ENCODE data around the gene CFAP74.
A peak's percentile ranks its signal among the peaks of the same experiment; 100 is the strongest.
"Not testable (repeated sequence)": the region's sequence is repeated elsewhere in the genome, so short reads cannot be mapped to it uniquely, and the experiment has no call there.

The CFAP74 gene

DNA sequence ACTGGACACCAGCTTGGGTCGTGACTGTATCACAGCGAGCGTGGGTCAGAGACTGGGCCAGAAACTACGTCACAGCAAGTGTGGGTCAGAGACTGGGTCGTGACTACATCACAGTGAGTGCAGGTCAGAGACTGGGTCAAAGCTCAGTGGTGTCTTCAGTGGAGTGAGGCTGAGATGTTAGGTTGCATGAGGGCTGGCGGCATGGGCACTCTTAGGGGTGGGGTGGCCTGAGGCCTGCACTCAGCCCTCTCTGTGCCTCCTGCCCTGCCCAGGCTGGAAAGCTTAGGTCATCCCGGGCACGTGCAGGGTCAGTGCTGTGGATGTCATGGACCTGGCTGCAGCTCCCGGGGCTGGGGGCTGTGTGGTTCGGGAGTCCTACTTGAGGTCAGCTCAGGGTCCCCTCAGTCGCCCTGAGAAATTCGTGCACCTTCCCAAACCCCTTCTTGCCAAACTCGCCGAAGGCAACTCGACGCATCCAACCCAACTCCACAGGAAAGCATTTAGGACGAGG lies 19.0 kb downstream of the CFAP74 start:
- no peak for DNase-seq

DNA sequence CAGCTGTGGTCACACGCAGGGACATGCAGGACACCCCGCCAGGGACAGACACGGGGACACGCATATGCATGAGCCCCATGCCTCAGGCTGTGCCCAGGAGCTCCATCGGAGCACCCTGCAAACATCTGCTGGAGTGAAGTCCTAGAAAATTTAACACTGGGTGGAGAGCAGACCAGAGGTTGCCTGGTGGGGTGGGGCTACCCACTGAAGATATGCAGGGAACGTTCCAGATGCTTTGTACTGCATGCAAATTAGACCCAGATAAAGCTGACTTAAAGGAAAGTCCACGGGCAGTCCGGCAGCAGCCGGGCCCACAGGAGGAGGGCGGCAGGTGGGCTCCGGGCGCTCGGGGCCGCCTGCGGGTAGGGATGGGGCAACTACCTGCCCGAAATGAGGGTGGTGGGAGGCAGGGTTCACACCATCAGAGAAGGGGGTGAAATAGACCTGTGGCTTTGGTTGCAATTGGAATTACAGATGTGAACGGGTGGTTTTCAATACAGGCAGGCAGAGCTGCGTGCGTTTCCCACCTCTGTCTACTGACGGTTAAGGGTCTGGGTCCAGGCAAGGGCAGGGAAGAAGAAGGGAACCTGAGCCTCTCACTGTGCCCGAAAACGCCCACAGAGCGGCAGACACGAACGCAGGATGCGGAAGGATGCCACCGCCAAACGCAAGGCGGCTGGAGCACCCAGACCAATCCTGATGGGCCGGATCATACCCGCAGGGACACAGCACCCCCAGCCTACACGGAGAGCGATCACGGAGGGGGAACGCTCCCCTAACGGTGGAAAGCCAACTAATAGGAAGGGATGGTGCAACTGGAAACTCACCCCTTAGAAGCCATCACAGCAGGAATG lies 21.0 kb downstream of the CFAP74 start:
- DNase-seq: no peak

GRCh38 chr1:1981631-1982327 lies 21.8 kb downstream of the CFAP74 start:
- not testable (repeated sequence) for DNase-seq

DNA sequence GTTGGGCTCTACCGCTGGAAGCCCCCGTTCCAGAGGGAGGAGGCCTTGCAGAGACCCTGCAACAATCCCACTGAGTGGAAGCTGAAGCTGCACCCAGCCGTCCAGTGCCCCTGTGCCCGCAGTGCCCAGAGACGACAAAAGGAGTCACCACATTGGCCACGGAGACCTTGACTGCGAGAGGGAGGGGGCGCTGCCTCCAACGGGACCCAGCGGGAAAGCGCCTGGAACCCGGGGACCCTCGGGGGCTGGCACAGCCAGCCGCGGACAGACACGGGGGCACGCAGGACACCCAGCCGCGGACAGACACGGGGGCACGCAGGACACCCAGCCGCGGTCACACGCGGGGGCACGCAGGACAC lies 22.5 kb downstream of the CFAP74 start:
- no peak for DNase-seq

- DNase-seq: no peak
These were observed 23.0 kb downstream of the CFAP74 start for GRCh38 chr1:1980467-1981141.

DNA sequence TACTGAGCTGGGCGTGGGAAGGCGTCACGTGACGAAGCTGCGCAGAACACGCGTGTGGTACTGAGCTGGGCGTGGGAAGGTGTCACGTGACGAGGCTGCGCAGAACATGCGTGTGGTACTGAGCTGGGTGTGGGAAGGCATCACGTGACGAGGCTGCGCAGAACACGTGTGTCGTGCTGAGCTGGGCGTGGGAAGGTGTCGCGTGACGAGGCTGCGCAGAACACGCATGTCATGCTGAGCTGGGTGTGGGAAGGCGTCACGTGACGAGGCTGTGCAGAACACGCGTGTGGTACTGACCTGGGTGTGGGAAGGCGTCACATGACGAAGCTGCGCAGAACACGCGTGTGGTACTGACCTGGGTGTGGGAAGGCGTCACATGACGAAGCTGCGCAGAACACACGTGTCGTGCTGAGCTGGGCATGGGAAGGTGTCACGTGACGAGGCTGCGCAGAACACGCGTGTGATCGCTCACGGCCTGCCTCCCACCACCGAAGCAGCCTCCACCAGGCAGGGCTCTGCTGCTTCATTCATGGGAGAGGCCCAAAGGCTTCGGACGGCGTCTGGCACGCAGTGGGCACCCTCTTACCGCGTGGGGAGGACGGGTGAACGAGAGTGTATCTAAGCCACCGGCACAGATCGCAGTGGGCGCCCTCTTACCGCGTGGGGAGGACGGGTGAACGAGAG lies 24.0 kb downstream of the CFAP74 start:
- DNase-seq: no peak

DNA sequence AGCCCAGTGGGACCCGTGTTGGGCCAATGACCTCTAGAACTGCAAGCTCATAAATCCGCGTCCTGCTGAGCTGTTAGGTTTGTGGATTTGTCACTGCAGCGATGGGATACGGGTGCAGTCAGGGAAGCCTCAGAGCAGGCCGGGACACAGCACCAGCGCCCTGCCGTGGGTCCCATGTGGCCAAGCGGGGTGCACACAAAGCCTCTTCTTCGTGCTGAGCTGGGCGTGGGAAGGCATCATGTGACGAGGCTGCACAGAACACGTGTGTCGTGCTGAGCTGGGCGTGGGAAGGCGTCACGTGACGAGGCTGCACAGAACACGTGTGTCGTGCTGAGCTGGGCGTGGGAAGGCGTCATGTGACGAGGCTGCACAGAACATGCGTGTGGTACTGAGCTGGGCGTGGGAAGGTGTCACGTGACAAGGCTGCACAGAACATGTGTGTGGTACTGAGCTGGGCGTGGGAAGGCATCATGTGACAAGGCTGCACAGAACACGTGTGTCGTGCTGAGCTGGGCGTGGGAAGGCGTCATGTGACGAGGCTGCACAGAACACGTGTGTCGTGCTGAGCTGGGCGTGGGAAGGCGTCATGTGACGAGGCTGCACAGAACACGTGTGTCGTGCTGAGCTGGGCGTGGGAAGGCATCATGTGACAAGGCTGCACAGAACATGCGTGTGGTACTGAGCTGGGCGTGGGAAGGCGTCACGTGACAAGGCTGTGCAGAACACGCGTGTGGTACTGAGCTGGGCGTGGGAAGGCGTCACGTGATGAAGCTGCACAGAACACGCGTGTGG lies 24.7 kb downstream of the CFAP74 start:
- DNase-seq: not testable (repeated sequence)

DNA sequence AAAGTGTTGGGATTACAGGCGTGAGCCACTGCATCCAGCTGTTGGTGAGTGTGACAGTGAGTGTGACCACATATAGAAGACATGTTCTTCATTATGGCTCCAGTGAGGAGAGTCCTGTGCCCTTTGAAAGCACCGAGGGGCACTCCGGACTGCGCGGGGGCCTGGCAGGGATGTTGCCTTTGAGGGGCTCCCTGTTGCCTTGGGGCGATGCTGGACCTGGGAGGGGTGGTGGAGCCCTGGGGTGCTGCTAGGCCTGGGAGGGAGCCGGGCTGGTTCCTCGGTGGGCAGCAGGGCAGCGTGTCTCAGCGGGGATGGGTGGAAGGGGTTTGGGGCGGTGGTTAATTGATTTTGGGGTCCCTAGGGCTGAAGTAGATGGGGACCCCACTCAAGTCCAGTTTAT lies 25.5 kb downstream of the CFAP74 start:
- DNase-seq: no peak

DNA sequence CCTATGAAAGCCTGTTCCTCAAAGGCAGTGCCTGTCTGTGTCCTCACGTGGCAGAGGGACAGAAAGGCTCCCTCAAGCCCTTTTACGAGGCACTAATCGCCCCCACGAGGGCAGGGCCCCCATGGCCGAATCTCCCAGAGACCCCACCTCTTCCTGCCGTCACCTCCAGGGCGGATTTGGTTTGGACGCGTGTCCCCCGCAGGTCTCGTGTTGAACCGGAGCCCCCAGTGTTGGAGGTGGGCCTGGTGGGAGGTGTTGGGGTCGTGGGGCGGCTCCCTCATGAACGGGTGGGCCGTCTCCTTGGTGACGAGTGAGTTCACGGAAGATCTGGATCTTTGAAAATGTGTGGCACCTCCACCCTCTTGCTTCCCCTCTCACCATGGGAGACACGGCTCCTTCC lies 27.6 kb downstream of the CFAP74 start:
- no peak for DNase-seq

DNA sequence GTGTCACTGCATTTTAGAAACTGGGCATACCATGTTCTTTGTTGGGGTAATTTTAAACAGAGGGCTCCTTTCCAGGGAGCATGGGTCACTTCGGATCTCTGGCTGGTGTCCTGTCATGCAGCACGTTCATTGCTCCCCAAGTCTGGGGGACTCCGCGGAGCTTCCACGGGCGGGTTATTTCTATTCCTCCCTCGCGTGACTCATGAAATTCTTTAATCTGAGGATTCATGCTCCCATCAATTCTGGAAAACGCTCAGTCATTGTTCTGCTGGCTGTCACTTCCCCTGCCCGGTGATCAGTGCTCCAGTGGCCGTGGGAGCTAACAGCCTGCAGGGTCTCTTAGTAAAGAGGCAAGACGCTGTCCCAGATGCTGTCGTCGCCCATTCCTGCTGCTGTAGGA lies 28.1 kb downstream of the CFAP74 start:
- peak in 1 of 3 donors; percentile 9 for DNase-seq

DNA sequence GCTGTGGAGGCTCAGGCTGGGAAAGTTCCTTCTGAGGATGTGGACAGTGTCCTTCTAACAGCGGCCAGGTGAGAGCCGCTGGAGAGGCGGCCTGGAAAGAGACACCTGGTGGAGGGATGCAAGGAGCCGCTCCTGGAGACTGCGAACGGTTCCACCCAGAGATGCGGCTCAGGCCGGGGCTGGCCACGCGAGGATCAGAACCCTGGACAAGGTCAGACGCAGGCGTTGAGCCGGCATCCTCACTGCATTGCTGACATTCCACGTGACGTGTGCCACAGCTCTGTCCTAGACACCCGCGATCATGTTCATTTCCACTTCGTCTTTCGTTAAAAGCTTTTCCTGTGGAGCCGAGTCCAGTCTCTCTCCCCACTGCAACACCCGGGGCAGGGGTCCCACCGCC lies 28.8 kb downstream of the CFAP74 start:
- DNase-seq: no peak

DNA sequence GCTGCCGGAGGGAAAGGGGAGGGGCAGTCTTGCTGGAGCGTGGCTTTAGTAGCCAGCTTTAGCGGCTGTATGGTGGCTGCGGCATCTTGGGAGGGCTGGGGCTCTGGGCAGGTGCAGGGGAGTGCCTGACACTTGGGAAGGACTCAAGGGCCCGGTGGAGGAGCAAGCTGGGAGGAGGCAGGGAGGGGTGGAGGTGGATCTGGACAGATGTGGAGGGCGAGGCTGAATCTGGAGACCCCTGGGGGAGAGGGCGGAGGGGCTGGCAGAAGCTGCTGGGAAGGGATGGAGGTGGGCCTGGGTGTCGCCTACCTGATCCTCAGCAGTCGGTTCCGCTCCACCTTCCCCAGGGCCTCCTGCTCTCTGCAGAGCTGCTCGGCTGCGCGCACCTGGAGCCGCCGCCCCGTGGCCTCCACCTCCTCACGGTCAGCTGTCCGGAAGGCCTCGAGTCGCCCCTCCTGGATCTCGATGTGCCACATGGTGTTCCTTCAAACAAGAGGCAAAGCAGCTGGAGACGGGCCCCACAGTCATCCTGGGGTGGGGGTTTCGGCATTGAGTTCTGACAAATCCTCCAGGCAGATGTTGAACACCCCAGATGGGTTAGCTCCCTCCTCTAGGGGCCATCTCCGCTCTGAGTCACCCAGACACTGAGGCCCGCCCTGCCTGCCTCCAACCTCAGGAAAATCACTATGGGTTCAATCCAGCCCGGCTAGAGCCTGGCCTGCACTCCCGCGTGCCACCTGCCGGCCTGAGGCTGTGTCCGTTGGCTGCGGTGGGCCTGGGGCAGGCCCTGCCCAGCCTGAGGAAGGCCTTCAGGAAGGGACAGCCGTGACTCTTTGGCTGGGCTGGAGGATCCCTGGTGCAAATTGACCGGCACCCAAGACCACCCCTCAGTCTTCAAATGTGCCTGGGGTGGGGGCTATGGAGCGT lies 29.6 kb downstream of the CFAP74 start:
- DNase-seq: no peak

DNA sequence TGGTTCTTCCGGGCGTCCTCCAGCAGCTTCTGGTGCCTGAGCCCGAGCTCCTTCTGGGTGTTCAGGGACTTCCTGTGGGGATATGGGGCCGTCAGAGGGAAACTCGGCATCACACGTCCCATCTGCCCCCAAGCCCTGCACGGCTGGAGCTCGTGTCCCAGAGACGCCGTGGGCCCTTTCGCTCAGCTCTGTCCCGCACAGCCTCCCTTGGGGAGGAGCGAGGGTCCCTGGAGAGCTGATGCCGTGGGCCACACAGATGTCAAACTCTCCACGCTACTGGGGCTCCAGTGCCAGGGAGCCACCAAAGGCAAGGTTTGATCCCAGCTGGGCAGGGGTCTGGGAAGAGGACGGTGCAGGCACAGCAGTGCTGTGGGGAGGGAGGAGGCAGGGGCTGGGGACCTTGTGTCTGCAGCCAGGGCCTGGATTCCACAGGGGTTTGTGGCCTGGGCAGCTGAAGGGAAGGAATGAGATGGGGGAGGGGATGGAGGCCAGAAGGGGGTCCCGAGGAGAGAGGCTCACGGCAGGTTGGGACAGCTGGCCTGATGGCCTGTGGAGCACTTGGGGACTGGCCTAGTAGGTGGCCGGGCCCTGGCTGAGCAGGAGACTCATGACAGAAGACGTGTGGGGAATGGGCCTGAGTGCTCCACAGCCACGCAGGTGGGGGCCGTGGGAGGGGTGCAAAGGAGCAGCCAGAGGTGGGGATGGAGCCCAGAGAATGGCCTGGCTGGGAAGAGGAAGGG lies 30.4 kb downstream of the CFAP74 start:
- DNase-seq: no peak

- no peak for DNase-seq
These were observed 31.9 kb downstream of the CFAP74 start for GRCh38 chr1:1971688-1972087.

GRCh38 chr1:1971017-1971416 lies 32.6 kb downstream of the CFAP74 start:
- no peak for DNase-seq

GRCh38 chr1:1969953-1970716 lies 33.5 kb downstream of the CFAP74 start:
- no peak for DNase-seq

DNA sequence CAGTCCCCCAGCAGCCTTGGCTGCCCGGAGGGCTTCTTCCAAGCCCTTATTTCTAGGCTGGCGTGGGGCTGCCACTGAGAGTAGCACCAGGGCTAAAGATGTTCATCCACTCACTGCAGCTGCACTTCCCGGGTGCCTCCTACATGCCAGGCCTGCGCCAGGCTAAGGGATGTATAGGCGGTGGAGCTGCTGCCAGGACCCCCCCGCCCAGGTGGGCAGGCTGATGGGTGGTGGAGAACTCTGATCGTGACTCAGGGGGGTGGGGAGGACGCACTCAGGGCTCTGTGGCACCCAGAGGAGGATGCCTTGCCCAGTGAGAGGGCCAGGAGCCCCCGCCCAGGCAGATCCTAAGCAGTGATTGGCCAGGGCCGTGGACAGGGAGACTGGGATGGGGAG lies 34.1 kb downstream of the CFAP74 start:
- DNase-seq: no peak

DNA sequence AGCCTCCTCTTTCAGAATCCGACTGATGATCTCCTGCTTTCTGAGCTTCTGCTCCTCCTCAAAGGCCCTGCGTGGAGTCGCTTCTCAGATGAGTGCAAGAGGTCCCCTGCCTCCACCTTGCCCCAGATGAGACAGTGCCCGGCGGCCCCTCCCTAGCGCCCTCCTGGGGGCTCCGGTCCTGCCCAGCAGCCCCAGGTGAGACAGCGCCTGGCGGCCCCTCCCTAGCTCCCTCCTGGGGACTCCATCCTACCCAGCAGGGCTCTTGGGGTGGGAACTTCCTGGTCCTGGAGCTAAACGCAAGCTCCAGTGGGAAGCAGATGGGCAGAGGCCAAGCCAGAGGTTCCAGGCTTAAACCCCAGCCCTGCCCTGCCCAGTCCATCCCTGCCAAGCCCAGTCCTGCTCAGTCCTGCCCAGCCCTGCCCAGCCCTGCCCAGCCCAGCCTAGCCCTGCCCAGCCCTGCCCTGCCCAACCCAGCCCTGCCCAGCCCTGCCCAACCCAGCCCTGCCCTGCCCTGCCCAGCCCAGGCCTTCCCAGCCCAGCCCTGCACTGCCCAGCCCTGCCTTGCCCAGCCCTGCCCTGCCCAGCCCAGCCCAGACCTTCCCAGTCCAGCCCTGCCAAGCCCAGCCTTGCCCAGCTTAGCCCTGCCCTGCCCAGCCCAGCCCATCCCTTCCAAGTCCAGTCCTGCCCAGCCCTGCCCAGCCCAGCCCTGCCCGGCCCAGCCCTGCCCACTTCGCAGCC lies 34.6 kb downstream of the CFAP74 start:
- DNase-seq: no peak

DNA sequence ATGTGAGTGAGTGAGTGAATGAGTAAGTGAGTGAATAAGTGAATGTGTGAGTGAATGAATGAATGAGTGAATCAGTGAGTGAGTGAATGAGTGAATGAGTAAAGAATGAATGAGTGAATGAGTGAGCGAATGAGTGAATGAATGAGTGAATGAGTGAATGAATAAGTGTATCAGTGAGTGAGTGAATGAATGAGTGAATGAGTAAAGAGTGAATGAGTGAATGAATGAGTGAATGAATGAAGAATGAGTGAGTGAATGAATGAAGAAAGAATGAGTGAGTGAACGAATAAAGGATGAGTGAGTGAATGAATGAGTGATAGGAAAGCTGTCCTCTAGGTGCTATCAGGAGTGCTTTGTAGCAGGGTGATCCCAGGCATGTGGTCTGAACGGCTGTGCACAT lies 35.7 kb downstream of the CFAP74 start:
- no peak for DNase-seq

All from suppressor macrophage treated with lipopolysaccharide for 1 hour (primary cell).